Stimulated activated CD8-positive, alpha-beta memory T cell treated with anti-CD3 and anti-CD28 coated beads, Interleukin-4, amount 100 ng/mL, for 4 hours (primary cell): ENCODE results near the gene ZNF485.

Experiments used
- DNase-seq, 2 donors: peaks; one replicate each; pipeline ENCODE4 v3.0.0-alpha.2; 2020; ENCODE audit warnings: low read depth in 2 of 2, low spot score in 1 of 2

Gene ZNF485

DNA sequence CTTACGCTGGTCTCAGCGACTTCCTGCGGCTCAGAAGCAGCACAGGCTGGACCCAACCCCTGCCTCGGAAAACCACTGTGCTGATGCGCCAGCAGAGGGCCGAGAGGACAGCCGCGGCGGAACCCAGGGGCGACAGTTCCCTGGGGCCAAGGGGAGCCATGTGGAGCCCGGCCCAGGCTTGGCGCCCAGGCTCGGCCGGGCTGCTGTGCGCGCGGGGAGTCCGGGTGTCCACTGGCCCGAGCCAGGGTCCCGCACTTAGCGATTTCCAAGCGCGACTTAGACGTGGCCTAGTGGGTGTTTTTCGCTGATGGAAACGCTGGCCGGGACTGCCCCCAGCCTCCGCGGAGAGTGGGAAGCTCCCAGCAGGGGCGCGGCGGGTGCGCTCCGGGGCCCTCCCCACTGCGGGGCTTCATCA lies 61.1 kb downstream of the ZNF485 start:
- DNase-seq = no peak
